GM19043 (cell line): ENCODE measurements around the gene ECEL1.

Experiments used
- ATAC-seq: cut with Tn5 transposase; IDR thresholded peaks from one replicate; pipeline ENCODE4 v1.9.1; 2021; ENCODE audit warnings: low read depth; ENCODE audit not compliant: unreplicated experiment

Gene ECEL1

DNA sequence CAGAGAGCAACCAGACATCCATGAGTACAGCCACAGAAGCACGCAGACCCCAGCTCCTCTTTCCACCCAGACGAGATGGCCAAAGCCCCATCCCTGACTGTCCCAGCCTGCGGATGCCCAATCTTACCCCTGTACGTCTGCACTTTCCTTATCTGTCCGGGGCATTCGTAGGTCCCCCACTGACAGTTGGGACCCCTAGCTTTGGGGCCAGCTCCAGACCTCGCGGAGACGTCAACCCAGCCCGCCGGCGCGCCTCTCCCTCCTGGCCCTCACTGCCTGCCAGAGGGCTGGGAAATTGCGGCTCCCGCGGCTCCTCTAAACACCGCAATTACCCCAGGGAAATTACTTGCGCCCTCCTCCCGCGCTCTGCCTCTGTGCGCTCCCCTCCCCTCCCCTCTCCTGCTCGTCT is 2.3 kb downstream of the ECEL1 start:
- no peak for ATAC-seq

- no peak for ATAC-seq
These were observed 2.8 kb downstream of the ECEL1 start for GRCh38 chr2:232484628-232485347.

- ATAC-seq = no peak
These were observed 3.6 kb downstream of the ECEL1 start for GRCh38 chr2:232483923-232484627.

DNA sequence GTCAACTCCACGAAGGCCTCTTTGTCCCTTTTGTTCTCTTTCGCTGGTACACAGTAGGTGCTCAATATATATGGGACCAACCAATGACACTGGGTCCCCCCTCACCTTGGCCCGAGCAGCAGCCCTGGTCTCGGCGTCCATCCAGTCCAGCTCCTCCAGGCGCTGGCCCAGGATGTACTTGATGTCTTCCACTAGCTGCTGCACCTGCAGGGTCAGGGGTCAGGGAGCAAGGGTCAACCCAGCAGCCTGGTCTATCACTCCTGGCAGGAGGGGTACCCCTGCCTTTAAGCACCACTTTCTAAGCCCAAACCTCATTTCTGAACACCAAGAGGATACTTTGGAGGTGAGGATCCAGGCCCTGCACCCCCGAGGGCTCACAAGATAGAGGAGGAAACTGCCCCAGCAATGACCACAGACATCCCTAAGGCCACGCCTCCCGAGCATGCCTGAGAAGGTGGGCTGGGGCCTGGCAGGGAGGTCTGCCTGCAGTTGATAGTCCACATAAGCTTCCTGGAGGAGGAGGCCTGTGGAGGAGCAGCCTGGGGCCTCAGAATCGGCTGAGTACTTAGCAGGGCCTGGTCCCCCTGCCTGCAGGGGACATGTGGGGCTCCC is 4.2 kb downstream of the ECEL1 start:
- no peak for ATAC-seq

DNA sequence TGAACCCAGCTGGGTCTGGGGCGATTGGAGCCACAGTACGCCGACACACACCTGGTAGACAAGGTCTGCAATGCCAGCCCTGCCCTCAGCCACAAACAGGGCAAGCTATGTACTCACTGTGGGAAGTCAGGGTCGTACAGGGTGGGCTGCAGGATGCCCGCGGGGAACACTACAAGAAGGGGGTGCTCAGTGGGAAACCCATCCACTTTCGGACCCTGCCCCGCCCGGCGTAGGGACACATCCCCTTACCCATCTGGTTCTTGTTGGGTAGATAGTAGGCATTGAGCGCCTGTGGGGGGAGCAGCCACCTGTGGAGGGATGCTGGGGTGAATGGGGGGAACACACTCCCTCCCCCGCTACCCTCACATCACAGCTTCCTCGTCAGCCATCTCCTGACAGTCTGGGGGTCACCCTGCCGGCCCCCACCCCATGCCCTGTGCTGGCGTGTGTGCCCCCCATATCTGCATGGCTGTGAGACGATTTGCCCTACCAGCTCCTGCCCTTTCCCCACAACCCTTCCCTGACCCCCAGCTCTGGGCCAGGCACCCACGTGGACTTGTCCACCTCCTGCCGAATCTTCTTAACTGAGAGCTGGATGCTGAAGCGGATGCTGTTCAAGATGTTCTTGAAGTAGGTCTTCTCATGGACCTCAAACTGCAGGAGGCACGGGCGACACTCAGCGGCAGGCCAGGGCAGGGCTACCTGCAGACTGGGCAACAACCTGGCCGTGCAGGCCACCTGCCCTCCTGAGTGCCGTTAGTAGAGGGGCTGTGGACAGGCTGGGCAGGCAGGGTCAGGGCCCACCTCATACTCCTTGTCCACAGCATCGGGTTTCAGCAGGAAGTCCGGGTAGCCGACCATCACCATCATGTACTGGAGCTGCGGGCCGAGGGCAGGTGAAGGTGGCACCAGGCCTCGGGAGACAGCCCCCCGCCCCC is 5.1 kb downstream of the ECEL1 start:
- ATAC-seq = no peak

GRCh38 chr2:232481322-232482140 is 6.1 kb downstream of the ECEL1 start:
- ATAC-seq = no peak

GRCh38 chr2:232480201-232481190 is 7.1 kb downstream of the ECEL1 start:
- ATAC-seq = no peak

DNA sequence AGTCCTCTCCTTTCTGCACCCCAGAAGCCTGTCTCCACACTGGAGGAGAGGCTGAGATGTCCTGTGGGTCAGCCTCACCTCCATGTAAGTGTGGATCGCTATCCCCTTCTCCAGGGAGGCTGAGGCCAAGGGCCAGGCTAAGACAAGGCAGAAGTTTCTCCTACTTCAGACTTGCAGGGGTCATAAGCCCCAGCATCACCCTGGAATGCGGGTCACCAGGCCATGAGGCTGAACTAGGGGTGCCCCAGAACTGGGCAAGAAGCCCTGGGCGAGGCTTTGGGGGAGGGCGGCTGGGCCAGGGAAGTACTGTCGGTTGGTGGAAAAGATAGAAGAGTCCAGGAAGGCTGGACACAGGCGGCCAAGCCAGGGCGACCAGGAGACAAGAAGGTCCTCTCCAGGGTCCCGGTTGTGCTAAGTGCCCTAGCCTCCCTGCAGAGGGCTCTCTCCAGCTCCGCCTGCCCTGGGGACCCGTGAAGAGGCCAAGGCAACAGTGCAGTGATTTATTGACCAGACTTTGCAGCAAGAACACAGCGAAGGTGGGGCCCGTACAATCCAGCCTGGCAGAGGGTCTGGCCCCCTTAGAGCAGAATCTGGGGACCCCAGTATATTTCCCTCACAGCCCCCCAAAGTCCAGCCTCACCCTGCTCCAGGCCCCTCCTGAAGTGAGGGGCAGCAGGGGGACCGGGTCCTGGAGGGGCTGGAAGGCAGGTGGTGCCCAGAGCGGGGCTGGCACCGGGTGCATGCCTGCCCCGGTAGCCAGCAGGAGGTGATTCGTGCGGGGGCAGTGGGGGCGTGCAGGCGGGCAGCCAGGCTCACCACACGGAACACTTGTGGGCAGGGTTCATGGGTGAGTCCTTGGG is 8.1 kb downstream of the ECEL1 start:
- no peak for ATAC-seq

DNA sequence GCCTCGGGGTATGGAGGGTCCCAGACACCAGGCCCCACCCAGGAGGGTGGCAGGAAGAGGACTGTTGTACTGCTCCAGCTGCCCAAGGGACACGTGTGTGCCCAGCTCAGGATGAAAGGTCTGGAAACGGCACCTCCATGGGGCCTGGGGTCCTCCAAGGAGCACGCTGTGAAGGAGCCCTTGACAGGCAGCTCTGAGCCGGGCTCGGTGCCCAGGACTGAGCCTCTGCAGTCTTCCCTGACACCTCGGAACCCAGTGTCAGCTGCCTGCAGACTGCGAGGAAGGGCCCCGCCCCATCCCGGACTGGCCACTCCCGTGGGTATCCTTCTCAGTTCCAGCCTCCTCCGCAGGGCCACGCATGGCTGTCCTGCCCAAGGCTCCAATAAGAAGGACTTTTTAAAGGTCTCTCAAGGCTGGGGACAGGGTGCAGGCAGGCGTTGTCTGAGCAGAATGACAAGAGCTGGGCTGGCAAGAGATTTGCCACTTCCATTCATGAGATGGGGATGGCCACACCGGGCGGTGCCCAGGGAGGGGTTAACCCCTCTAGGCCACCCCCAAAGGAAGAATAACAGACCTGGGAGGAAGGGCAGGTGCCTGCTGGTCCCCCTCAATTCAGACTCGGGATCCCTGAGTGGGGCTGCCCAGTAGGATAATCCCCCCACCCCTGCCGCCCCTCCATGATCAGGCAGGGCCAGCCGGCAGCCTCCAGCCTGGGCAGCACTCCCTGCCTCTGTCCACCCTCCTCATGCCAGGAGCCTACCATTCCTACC is 8.9 kb downstream of the ECEL1 start:
- ATAC-seq = no peak

- ATAC-seq = no peak
These were observed 9.7 kb downstream of the ECEL1 start for GRCh38 chr2:232477751-232478510.

DNA sequence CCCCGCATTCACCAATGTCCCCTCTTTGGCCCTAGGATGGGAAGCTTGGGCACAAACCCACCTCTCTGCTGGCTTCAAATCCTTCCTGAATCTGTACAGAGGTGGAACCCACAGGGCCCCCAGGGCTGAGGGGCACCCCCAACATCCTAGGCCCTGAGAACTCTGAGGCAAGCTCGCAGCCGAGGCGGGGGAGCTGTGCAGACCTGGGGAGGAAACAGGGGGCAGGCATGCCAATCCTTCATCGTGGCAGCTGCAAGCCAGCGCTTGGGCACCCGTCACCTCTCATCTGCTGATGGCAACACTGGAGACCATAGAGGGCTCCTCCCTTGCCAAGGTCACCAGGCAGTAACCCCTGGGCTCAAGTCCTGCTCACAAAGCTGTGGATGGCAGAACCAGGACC is 10.8 kb downstream of the ECEL1 start:
- ATAC-seq = no peak

GRCh38 chr2:232476045-232476444 is 11.6 kb downstream of the ECEL1 start:
- no peak for ATAC-seq

GRCh38 chr2:232473467-232473890 is 14.2 kb downstream of the ECEL1 start:
- no peak for ATAC-seq

- no peak for ATAC-seq
These were observed 21.4 kb downstream of the ECEL1 start for GRCh38 chr2:232466221-232466620.

GRCh38 chr2:232465061-232465460 is 22.6 kb downstream of the ECEL1 start:
- ATAC-seq = no peak

DNA sequence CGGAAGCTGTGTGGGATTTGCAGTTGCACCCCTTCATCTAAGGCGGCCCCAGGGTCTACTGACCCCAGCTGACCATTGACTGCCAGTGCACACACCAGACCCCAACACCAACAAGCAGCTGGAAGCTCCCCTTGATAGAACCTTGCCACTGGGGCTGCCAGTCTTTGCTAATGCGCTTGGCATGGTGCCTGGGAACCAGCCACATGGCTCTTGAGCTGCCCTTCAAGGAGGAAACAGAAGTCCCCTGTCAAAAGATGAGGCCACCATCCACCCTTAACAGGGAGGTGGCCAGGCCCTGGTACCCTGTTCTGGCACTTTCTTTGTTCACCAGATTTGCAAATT is 23.1 kb downstream of the ECEL1 start:
- no peak for ATAC-seq
